ENCODE results near the gene PLPP3.
A peak's percentile ranks its signal among the peaks of the same experiment; 100 is the strongest.

PLPP3 gene

DNA sequence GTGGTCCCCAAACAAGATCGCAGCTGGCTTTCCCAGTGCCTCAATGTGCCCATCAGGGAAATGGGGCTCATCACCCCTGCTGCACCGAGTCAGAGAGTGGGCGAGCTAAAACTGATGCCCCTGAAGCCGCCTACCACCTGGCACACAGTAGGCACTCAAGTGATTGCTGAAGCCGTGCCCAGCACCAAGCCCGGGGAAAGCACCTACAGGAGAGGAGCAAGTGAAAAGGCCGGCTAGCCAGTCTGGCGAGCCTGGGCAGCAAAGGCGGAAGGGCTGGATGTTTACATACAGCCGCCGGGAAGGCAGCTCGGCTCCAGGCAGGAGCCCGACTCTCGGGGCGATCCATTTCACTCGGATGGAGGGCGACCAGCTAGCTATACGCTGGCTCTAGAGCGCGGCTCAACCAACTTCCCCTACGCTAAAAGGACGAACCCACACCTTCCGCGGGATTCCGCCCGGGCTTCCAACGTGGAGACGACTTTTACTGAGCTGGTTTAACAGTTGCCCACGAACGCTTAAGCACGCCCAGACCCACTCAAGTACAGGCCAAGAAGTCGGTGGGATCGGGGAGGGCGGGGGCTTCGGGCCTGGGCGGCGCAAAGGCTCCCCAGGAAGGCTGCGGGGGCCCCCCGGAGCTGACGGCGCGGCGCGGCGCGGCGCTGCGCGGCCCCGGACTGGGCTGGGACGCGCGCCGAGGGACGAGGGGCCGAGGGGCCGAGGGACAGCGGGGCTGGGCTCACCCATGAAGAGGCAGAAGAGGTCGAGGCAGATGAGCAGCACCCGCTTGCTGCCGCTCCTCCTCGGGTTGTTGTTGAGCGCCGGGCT lies 1.0 kb downstream of the PLPP3 start (continued):
- TF ChIP-seq, protein P1, sequence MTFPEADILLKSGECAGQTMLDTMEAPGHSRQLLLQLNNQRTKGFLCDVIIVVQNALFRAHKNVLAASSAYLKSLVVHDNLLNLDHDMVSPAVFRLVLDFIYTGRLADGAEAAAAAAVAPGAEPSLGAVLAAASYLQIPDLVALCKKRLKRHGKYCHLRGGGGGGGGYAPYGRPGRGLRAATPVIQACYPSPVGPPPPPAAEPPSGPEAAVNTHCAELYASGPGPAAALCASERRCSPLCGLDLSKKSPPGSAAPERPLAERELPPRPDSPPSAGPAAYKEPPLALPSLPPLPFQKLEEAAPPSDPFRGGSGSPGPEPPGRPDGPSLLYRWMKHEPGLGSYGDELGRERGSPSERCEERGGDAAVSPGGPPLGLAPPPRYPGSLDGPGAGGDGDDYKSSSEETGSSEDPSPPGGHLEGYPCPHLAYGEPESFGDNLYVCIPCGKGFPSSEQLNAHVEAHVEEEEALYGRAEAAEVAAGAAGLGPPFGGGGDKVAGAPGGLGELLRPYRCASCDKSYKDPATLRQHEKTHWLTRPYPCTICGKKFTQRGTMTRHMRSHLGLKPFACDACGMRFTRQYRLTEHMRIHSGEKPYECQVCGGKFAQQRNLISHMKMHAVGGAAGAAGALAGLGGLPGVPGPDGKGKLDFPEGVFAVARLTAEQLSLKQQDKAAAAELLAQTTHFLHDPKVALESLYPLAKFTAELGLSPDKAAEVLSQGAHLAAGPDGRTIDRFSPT (tag by site-specific recombination; IDR thresholded peaks at IDR 0.05): peak; percentile 49
- TF ChIP-seq, protein P2, sequence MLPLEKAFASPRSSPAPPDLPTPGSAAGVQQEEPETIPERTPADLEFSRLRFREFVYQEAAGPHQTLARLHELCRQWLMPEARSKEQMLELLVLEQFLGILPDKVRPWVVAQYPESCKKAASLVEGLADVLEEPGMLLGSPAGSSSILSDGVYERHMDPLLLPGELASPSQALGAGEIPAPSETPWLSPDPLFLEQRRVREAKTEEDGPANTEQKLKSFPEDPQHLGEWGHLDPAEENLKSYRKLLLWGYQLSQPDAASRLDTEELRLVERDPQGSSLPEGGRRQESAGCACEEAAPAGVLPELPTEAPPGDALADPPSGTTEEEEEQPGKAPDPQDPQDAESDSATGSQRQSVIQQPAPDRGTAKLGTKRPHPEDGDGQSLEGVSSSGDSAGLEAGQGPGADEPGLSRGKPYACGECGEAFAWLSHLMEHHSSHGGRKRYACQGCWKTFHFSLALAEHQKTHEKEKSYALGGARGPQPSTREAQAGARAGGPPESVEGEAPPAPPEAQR (tag by site-specific recombination; IDR thresholded peaks at IDR 0.05): no peak
- TF ChIP-seq ZNF600 (tag by site-specific recombination; IDR thresholded peaks at IDR 0.05) (no peak), ZNF394 (tag by site-specific recombination; IDR thresholded peaks at IDR 0.05; ENCODE audit: borderline replicate concordance) (no peak), REST (tag by site-specific recombination; IDR thresholded peaks at IDR 0.05) (no peak), KLF1 (tag by site-specific recombination; IDR thresholded peaks at IDR 0.05) (no peak), KLF8 (tag by site-specific recombination; IDR thresholded peaks at IDR 0.05) (no peak), ZNF121 (tag by site-specific recombination; IDR thresholded peaks at IDR 0.05) (peak; percentile 50; the same call in 1 of the 2 replicates), ZNF76 (tag by site-specific recombination; IDR thresholded peaks at IDR 0.05; ENCODE audit: borderline replicate concordance, low read depth) (no peak), PATZ1 (tag by site-specific recombination; IDR thresholded peaks at IDR 0.05) (peak; percentile 55), SP7 (tag by site-specific recombination; IDR thresholded peaks at IDR 0.05) (peak; percentile 54; the same call in 1 of the 2 replicates), ZNF449 (tag by site-specific recombination; IDR thresholded peaks at IDR 0.05) (no peak), ZNF558 (tag by site-specific recombination; IDR thresholded peaks at IDR 0.05) (no peak), ZNF366 (tag by site-specific recombination; conservative IDR thresholded peaks at IDR 0.05) (no peak), ZNF114 (tag by site-specific recombination; IDR thresholded peaks at IDR 0.05) (no peak), HOXD13 (CRISPR knock-in tag; IDR thresholded peaks at IDR 0.05; ENCODE audit: borderline replicate concordance) (no peak), ZNF221 (tag by site-specific recombination; IDR thresholded peaks at IDR 0.05; ENCODE audit: borderline replicate concordance) (no peak), ZNF133 (tag by site-specific recombination; IDR thresholded peaks at IDR 0.05) (no peak), KLF16 (tag by site-specific recombination; IDR thresholded peaks at IDR 0.05) (no peak)
- TF ChIP-seq, protein P3, sequence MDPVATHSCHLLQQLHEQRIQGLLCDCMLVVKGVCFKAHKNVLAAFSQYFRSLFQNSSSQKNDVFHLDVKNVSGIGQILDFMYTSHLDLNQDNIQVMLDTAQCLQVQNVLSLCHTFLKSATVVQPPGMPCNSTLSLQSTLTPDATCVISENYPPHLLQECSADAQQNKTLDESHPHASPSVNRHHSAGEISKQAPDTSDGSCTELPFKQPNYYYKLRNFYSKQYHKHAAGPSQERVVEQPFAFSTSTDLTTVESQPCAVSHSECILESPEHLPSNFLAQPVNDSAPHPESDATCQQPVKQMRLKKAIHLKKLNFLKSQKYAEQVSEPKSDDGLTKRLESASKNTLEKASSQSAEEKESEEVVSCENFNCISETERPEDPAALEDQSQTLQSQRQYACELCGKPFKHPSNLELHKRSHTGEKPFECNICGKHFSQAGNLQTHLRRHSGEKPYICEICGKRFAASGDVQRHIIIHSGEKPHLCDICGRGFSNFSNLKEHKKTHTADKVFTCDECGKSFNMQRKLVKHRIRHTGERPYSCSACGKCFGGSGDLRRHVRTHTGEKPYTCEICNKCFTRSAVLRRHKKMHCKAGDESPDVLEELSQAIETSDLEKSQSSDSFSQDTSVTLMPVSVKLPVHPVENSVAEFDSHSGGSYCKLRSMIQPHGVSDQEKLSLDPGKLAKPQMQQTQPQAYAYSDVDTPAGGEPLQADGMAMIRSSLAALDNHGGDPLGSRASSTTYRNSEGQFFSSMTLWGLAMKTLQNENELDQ (tag by site-specific recombination; IDR thresholded peaks at IDR 0.05; ENCODE audit: low read depth): no peak
- TF ChIP-seq, protein P4, sequence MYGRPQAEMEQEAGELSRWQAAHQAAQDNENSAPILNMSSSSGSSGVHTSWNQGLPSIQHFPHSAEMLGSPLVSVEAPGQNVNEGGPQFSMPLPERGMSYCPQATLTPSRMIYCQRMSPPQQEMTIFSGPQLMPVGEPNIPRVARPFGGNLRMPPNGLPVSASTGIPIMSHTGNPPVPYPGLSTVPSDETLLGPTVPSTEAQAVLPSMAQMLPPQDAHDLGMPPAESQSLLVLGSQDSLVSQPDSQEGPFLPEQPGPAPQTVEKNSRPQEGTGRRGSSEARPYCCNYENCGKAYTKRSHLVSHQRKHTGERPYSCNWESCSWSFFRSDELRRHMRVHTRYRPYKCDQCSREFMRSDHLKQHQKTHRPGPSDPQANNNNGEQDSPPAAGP (tag by site-specific recombination; IDR thresholded peaks at IDR 0.05): 0 out of 2 replicates have a peak, but pooled peaks have one; percentile 7
- TF ChIP-seq, protein P5, sequence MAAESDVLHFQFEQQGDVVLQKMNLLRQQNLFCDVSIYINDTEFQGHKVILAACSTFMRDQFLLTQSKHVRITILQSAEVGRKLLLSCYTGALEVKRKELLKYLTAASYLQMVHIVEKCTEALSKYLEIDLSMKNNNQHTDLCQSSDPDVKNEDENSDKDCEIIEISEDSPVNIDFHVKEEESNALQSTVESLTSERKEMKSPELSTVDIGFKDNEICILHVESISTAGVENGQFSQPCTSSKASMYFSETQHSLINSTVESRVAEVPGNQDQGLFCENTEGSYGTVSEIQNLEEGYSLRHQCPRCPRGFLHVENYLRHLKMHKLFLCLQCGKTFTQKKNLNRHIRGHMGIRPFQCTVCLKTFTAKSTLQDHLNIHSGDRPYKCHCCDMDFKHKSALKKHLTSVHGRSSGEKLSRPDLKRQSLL (tag by site-specific recombination; IDR thresholded peaks at IDR 0.05): peak; percentile 95

All from HEK293 (cell line).